Measurements from ENCODE around the gene LTK. TPM values are rescaled to one million over a fixed set of nuclear protein-coding genes. Genes with fewer than 3 reads are reported as not detected.

Gene LTK
- total RNA-seq, 6 experiments from 2014 or later, result 0.56 to 3.3 (median 1.8) TPM

DNA sequence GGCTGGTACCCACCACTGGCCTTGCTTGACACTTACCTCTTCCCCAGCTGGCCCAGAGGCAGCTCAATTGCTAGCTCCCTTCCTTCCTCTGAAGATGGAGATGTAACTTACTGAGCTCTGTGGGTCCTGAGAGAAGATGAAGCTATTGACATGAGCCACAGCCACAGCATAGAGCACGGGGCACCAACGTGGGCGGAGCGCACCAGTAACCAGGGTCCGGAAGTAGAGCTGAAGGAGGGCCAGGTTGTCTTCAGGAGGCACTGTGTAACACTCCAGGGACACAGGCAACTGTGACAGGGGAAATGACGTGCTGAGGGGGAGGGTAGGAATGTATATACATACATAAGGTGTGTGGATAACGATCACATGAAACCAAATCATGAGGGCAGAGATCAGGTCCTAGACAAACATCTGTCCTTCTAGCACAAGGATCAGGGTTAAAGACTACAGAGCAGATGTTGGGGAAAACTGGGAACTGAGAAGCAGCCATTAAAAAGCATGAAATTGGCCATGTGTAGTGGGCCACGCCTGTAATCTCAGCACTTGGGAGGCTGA, 4.3 kb upstream of the LTK start:
- Histone ChIP-seq H3K4me3 (no peak overlapping the region), H3K36me3 (no peaks in the 10 kb centered on the region), H3K27me3 (no peaks in the 10 kb centered on the region), H3K4me1 (peaks cover 0 to 5% (median 0%) of the 10 kb centered on the region in 4 donors), H3K27ac (no peak overlapping the region), H3K9me3 (no peaks in the 10 kb centered on the region)
- 100% methylated on average over 1 of the region's 8 CpGs for WGBS (ENCODE audit: insufficient coverage, low coverage, low lambda C conversion rate, missing lambda C conversion rate)
- ATAC-seq, result no peak
- no peak for DNase-seq
- intact Hi-C loops (cut with DNase I), result no loop called here
- no peak for TF ChIP-seq POLR2A (IDR thresholded peaks at IDR 0.05)
- TF ChIP-seq, protein P1, sequence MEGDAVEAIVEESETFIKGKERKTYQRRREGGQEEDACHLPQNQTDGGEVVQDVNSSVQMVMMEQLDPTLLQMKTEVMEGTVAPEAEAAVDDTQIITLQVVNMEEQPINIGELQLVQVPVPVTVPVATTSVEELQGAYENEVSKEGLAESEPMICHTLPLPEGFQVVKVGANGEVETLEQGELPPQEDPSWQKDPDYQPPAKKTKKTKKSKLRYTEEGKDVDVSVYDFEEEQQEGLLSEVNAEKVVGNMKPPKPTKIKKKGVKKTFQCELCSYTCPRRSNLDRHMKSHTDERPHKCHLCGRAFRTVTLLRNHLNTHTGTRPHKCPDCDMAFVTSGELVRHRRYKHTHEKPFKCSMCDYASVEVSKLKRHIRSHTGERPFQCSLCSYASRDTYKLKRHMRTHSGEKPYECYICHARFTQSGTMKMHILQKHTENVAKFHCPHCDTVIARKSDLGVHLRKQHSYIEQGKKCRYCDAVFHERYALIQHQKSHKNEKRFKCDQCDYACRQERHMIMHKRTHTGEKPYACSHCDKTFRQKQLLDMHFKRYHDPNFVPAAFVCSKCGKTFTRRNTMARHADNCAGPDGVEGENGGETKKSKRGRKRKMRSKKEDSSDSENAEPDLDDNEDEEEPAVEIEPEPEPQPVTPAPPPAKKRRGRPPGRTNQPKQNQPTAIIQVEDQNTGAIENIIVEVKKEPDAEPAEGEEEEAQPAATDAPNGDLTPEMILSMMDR (IDR thresholded peaks at IDR 0.05), result no peak

DNA sequence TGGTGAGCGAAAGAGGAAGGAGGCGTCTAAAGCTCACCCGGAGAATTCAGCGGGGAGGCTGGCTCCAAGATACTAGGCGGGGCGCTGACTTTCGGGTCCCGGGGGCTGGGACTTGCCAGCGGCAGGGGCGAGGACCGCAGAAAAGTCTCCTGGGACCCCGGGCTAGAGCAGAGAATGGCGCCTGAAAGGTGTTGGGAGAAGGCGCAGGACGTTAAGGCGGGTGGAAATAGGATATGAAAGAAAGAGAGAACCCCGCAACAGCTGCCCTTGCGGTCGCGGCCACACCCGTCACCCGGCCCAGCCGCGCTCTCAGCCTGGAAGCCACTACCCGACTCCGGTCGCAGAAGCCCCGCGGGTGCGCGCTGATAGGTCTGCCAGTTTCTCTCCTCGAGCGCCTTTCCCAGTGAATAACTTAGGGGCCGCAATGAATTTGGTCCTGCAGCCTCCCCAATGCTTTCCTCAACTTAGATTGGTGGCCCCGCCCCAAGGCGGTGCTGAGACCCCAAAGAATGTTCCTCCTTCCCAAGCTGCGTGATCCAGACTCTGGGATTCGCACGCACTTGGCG, 604 bp downstream of the LTK start:
- intact Hi-C loops (cut with DNase I), result no loop called here
- peak; percentile 27 to 47 (median 41) for ATAC-seq
- Histone ChIP-seq H3K27ac (no peak overlapping the region), H3K36me3 (no peaks in the 10 kb centered on the region), H3K27me3 (peaks cover 0 to 10% of the 10 kb centered on the region in 2 donors), H3K4me1 (peaks cover 0 to 23% (median 0%) of the 10 kb centered on the region in 4 donors), H3K9me3 (no peaks in the 10 kb centered on the region), H3K4me3 (peak overlapping the region; percentile 20 to 38 (median 33))
- no peak for DNase-seq
- TF ChIP-seq, protein P1 (IDR thresholded peaks at IDR 0.05), result no peak
- no peak for TF ChIP-seq POLR2A (IDR thresholded peaks at IDR 0.05)
- WGBS (ENCODE audit: insufficient coverage, low coverage, low lambda C conversion rate, missing lambda C conversion rate), result 4% methylated on average over 24 of the region's 40 CpGs

GRCh38 chr15:41512512-41512939, 1.1 kb downstream of the LTK start:
- no peak for TF ChIP-seq POLR2A (IDR thresholded peaks at IDR 0.05)
- TF ChIP-seq, protein P1 (IDR thresholded peaks at IDR 0.05), result no peak
- peaks cover 0 to 10% of the 10 kb centered on the region in 2 donors for H3K27me3 ChIP-seq

DNA sequence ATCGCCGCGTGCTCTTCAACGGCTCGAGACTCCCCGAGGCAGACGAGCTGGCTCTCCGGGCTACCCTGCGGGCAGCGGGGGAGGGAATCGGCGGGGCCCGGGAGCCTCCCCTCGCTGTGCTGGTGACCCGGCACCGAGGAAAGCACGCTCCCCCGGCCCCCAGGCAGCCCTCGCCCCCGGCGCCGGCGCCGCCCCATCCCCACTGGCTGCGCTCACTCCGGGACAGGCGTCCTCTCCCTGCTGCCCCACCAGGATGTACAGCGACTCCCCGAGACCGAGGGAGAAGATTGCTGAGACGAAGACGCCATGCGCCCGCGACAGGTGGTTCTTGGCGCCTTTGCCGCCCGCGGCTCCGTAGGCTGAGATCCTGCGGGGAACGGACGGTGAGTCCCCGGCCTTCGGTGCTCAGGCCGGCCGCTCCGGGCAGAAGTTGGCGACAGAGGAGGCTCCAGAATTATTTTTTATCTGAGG, 1.7 kb downstream of the LTK start:
- Histone ChIP-seq H3K27ac (no peak overlapping the region), H3K9me3 (no peaks in the 10 kb centered on the region)

More at GRCh38 chr15:41512512-41512939, 1.1 kb downstream of the LTK start:
- H3K27ac ChIP-seq, result no peak overlapping the region
- intact Hi-C loops (cut with DNase I), result no loop called here
- peak overlapping the region; percentile 20 to 38 (median 33) for H3K4me3 ChIP-seq
- WGBS (ENCODE audit: insufficient coverage, low coverage, low lambda C conversion rate, missing lambda C conversion rate), result 8% methylated on average over 2 of the region's 33 CpGs
- H3K36me3 ChIP-seq, result no peaks in the 10 kb centered on the region
- DNase-seq (no peak), ATAC-seq (peak in 2 of 4 donors; percentile 3 to 9)
- H3K4me1 ChIP-seq, result peaks cover 0 to 23% (median 0%) of the 10 kb centered on the region in 4 donors
- no peaks in the 10 kb centered on the region for H3K9me3 ChIP-seq

More for the DNA sequence above, 1.7 kb downstream of the LTK start:
- Histone ChIP-seq H3K36me3 (no peaks in the 10 kb centered on the region), H3K4me1 (peaks cover 0 to 23% (median 0%) of the 10 kb centered on the region in 4 donors), H3K4me3 (peak overlapping the region in 1 of 3 donors; percentile 38), H3K27me3 (peaks cover 0 to 10% of the 10 kb centered on the region in 2 donors)
- no peak for DNase-seq
- TF ChIP-seq, protein P1 (IDR thresholded peaks at IDR 0.05), result no peak
- no peak for TF ChIP-seq POLR2A (IDR thresholded peaks at IDR 0.05)
- intact Hi-C loops (cut with DNase I), result no loop called here
- no peak for ATAC-seq
- WGBS (ENCODE audit: insufficient coverage, low coverage, low lambda C conversion rate, missing lambda C conversion rate), result 2% methylated on average over 10 of the region's 49 CpGs
